Calu3 (cell line): Measurements from ENCODE around the gene MYO10. TPM values are rescaled to one million over a fixed set of nuclear protein-coding genes. Genes with fewer than 3 reads are reported as not detected.
"Not testable (repeated sequence)": the region's sequence is repeated elsewhere in the genome, so short reads cannot be mapped to it uniquely, and the experiment has no call there.

Experiments used
- BruUV-seq: library from RNA; stranded (reverse); fragments of 400-500 nt; replicated peaks from 2 replicates; lab custom pipeline; 2021; lab: Mats Ljungman, UMichigan
- CTCF ChIA-PET: fragments of 300-600 bp; sonication (Branson Sonifier 250); formaldehyde crosslinking; loops from one replicate; lab custom pipeline; 2022; ENCODE audit warnings: antibody characterized with exemption; lab: Charles Lee
- DNase-seq: peaks from one replicate; pipeline ENCODE4 v3.0.0; 2022
- H3K27ac Mint-ChIP-seq: one replicate; pipeline ENCODE4 v1.8.0; 2022; ENCODE audit warnings: mixed read lengths; ENCODE audit not compliant: unreplicated experiment
- H3K27me3 Mint-ChIP-seq: one replicate; pipeline ENCODE4 v1.8.0; 2022; ENCODE audit warnings: mixed read lengths; ENCODE audit not compliant: unreplicated experiment
- H3K36me3 Mint-ChIP-seq: one replicate; pipeline ENCODE4 v1.8.0; 2022; ENCODE audit warnings: mild to moderate bottlenecking, moderate library complexity, mixed read lengths; ENCODE audit not compliant: insufficient read depth, unreplicated experiment
- H3K4me1 Mint-ChIP-seq: one replicate; pipeline ENCODE4 v1.8.0; 2022; ENCODE audit warnings: mild to moderate bottlenecking, low read depth, mixed read lengths; ENCODE audit not compliant: unreplicated experiment
- H3K4me3 Mint-ChIP-seq: one replicate; pipeline ENCODE4 v1.8.0; 2022; ENCODE audit warnings: mild to moderate bottlenecking, low read depth, moderate library complexity, mixed read lengths; ENCODE audit not compliant: unreplicated experiment
- H3K9me3 Mint-ChIP-seq: one replicate; pipeline ENCODE4 v1.8.0; 2022; ENCODE audit warnings: low read depth, mixed read lengths; ENCODE audit not compliant: unreplicated experiment
- intact Hi-C: fragments of 100-400 bp; cut with micrococcal nuclease; formaldehyde crosslinking; loops from one replicate; pipeline ENCODE4 v1.10.0; 2022; ENCODE audit not compliant: unreplicated experiment
- total RNA-seq: library from RNA; stranded (reverse); gene quantifications from 2 replicates; pipeline ENCODE4 v1.2.3, GENCODE V29; 2022
- TF ChIP-seq, protein P1 (sequence below): fragments of 200-600 bp; IDR thresholded peaks from one replicate; pipeline ENCODE4 v1.8.0; 2022; ENCODE audit warnings: antibody characterized with exemption; ENCODE audit not compliant: unreplicated experiment

Gene MYO10
- total RNA-seq, 1 experiment from 2014 or later: 101 TPM

DNA sequence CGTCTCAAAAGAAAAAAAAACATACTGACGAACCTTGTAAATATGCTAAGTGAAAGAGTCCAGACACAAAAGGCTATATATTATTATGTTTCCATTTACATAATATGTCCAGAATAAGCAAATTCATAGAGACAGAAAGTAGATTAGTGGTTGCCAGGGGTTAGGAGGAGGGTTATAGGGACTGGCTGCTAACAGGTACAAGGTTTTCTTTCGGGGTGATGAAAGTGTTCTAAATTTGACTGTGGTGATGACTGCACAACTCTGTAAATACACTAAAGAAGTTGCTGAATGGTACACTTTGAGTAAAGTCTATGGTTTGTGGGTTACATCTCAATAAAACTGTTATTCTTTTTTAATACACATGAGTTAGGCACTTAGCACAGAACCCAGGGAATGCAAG lies 98.8 kb downstream of the MYO10 start:
- no peaks in the 10 kb centered on the region for H3K27me3 Mint-ChIP-seq
- no peak overlapping the region for H3K27ac Mint-ChIP-seq
- CTCF ChIA-PET: no interaction called here
- H3K9me3 Mint-ChIP-seq: no peaks in the 10 kb centered on the region
- no TSS peak for BruUV-seq
- DNase-seq: no peak
- intact Hi-C loops: no loop called here
- peaks cover 29% of the 10 kb centered on the region for H3K36me3 Mint-ChIP-seq
- H3K4me3 Mint-ChIP-seq: no peak overlapping the region
- peaks cover 31% of the 10 kb centered on the region for H3K4me1 Mint-ChIP-seq
- TF ChIP-seq, protein P1, sequence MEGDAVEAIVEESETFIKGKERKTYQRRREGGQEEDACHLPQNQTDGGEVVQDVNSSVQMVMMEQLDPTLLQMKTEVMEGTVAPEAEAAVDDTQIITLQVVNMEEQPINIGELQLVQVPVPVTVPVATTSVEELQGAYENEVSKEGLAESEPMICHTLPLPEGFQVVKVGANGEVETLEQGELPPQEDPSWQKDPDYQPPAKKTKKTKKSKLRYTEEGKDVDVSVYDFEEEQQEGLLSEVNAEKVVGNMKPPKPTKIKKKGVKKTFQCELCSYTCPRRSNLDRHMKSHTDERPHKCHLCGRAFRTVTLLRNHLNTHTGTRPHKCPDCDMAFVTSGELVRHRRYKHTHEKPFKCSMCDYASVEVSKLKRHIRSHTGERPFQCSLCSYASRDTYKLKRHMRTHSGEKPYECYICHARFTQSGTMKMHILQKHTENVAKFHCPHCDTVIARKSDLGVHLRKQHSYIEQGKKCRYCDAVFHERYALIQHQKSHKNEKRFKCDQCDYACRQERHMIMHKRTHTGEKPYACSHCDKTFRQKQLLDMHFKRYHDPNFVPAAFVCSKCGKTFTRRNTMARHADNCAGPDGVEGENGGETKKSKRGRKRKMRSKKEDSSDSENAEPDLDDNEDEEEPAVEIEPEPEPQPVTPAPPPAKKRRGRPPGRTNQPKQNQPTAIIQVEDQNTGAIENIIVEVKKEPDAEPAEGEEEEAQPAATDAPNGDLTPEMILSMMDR: no peak

DNA sequence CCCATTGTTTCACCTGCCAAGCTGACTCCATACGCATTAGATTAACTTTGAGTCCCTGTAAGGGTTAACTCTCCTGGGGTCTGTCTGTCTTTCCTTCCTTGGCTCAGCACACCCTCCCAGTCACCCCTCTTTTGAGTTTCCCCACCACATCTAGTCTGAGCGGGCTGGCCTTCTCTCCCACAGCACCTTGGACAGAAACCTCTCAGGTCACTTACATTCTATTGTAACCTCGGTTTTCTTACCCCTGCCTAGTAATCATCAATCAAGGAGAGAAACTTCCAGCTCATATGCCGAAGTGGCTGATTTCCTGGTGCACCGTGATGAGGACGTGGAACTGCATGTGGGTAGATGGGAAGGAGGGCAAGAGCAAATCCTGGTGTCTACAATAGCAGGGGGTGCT lies 102.1 kb downstream of the MYO10 start:
- CTCF ChIA-PET: interaction anchor here (0.6 to 1.1 kb wide), 2 partner anchors 18 to 276 kb away, joined by 3 to 4 read pairs; no protein-coding TSS in a partner anchor
- Mint-ChIP-seq H3K4me1 (peaks cover 23% of the 10 kb centered on the region), H3K27ac (peak overlapping the region; percentile 74), H3K36me3 (peaks cover 17% of the 10 kb centered on the region), H3K27me3 (no peaks in the 10 kb centered on the region), H3K4me3 (peak overlapping the region; percentile 33), H3K9me3 (no peaks in the 10 kb centered on the region)
- no TSS peak for BruUV-seq
- no peak for DNase-seq
- TF ChIP-seq, protein P1: no peak
- intact Hi-C loops: no loop called here

DNA sequence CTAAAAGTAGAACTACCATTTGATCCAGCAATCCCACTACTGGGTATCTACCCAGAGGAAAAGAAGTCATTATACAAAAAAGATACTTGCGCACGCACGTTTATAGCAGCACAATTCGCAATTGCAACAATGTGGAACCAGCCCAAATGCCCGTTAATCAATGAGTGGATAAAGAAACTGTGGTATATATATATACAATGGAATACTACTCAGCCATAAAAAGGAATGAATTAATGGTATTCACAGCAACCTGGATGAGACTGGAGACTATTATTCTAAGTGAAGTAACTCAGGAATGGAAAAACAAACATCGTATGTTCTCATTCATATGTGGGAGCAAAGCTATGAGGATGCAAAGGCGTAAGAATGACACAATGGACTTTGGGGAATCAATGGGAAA lies 104.8 kb downstream of the MYO10 start:
- H3K36me3 Mint-ChIP-seq, H3K9me3 Mint-ChIP-seq, DNase-seq, BruUV-seq, H3K4me3 Mint-ChIP-seq, H3K27me3 Mint-ChIP-seq, H3K27ac Mint-ChIP-seq, intact Hi-C loops, CTCF ChIA-PET: not testable (repeated sequence)
- H3K4me1 Mint-ChIP-seq: peaks cover 23% of the 10 kb centered on the region

DNA sequence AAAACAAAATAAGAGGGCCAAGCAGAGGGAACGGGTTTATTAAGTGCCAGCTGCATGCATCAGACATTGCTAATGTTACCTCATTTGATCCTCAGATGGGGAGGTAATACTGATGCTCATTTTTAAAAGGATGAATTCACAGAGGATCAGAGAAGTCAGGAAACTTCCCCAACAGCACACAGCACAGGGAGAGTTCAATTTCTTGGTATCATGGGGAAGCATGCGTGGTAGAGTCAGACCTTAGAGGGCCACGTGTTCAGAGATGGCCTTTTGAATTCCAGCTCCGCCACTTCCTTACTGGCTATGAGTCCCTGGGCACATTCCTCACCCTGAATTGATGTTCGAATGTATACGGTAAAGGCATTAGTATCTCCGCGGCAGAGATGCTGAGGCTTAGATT lies 108.3 kb downstream of the MYO10 start:
- TF ChIP-seq, protein P1: no peak
- H3K4me3 Mint-ChIP-seq: no peak overlapping the region
- H3K27ac Mint-ChIP-seq: no peak overlapping the region
- H3K27me3 Mint-ChIP-seq: no peaks in the 10 kb centered on the region
- intact Hi-C loops: no loop called here
- H3K4me1 Mint-ChIP-seq: peaks cover 14% of the 10 kb centered on the region
- CTCF ChIA-PET: no interaction called here
- BruUV-seq: no TSS peak
- H3K36me3 Mint-ChIP-seq: no peaks in the 10 kb centered on the region
- DNase-seq: no peak
- no peaks in the 10 kb centered on the region for H3K9me3 Mint-ChIP-seq

DNA sequence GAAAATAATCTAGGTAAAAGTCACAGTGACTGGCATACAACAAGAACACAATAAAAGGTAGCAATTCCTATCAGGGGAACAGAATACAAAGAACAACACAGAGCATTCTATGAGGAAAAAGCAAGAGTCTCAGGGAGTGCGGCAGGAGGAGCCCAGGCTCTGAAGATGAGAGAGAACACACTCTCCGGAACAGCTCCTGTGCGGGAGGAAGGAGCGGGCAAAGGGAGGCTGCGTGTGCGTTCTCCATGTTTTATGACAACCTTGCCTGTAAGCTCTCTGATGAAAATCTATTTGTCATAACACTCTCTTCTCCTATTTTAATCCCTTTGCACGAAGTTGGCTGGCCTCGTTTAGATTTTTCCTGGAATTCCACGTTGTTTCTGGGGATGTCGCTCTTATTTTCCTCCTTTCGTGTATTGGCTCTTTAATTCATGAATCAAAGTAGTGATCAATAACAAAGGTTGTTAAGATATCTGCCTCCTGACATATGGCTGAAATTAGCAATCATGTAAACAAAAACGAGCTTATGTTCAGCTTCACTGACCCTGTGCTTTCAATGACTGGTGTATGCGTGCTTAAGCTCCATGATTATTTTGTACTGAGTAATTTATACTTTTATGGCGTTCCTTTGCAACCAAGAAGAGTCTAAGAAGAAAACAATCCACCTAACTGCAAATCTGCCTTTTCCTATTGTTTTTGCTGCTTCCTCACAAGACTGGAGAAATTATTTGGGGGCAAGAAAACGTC lies 109.5 kb downstream of the MYO10 start:
- H3K4me1 Mint-ChIP-seq: peaks cover 9% of the 10 kb centered on the region
- H3K4me3 Mint-ChIP-seq: no peak overlapping the region
- no peak overlapping the region for H3K27ac Mint-ChIP-seq
- no TSS peak for BruUV-seq
- TF ChIP-seq, protein P1: no peak
- DNase-seq: no peak
- peaks cover 6% of the 10 kb centered on the region for H3K36me3 Mint-ChIP-seq
- intact Hi-C loops: no loop called here
- no peaks in the 10 kb centered on the region for H3K27me3 Mint-ChIP-seq
- no peaks in the 10 kb centered on the region for H3K9me3 Mint-ChIP-seq
- CTCF ChIA-PET: no interaction called here
